ENCODE data around the gene SLCO1B1. TPM values are rescaled to one million over a fixed set of nuclear protein-coding genes. Genes with fewer than 3 reads are reported as not detected.

Gene SLCO1B1
- total and polyA plus RNA-seq, 2 donors (not counting 1 experiment from before 2014, with no cell fraction given), result not detected

DNA sequence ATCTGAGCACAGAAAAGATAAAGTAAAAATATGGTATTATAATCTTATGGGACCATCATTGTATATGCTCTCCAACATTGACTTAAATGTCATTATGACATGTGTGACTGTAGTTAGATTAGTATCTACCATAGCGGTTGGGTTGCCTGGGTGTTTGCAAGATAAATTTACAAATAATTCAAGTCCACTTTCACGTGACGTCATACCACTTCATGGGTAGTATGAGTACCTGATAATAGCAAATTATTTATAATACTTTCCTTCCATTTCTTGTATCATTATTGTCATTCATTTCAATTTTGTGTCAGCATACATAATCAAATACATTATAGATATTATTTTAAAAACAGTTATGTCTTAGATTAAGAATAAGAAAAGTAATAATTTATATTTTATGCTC, 20.2 kb downstream of the SLCO1B1 start:
- Histone ChIP-seq H3K27ac (ENCODE audit: insufficient read depth, low read length) (no peak overlapping the region), H3K9me3 (ENCODE audit: control insufficient read depth, insufficient read depth, low read depth, low read length) (no peaks in the 10 kb centered on the region), H3K36me3 (ENCODE audit: control insufficient read depth, insufficient read depth, low read length) (no peaks in the 10 kb centered on the region), H3K9ac (ENCODE audit: insufficient read depth, low read length) (no peak overlapping the region), H3K4me1 (ENCODE audit: control insufficient read depth, extremely low read depth, insufficient read depth, low read length) (no peaks in the 10 kb centered on the region), H3K79me2 (ENCODE audit: control insufficient read depth, insufficient read depth, low read length) (no peaks in the 10 kb centered on the region), H3K27me3 (ENCODE audit: control insufficient read depth, insufficient read depth, low read length) (no peaks in the 10 kb centered on the region), H4K20me1 (ENCODE audit: control insufficient read depth, extremely low read depth, insufficient read depth, low read length) (no peaks in the 10 kb centered on the region), H3K4me3 (replicated peaks in 1 of 4; ENCODE audit: control extremely low read depth in 1 of 4, insufficient read depth in 1 of 4, low read depth in 3 of 4, low read length in 4 of 4) (no peak overlapping the region), H3K4me2 (ENCODE audit: extremely low read depth, insufficient read depth, low read length) (no peak overlapping the region), H2AFZ (ENCODE audit: low read length) (no peak overlapping the region)
- TF ChIP-seq EZH2 (IDR thresholded peaks at IDR 0.05; ENCODE audit: low read length, missing control alignments), result no peak
- TF ChIP-seq, protein P1, sequence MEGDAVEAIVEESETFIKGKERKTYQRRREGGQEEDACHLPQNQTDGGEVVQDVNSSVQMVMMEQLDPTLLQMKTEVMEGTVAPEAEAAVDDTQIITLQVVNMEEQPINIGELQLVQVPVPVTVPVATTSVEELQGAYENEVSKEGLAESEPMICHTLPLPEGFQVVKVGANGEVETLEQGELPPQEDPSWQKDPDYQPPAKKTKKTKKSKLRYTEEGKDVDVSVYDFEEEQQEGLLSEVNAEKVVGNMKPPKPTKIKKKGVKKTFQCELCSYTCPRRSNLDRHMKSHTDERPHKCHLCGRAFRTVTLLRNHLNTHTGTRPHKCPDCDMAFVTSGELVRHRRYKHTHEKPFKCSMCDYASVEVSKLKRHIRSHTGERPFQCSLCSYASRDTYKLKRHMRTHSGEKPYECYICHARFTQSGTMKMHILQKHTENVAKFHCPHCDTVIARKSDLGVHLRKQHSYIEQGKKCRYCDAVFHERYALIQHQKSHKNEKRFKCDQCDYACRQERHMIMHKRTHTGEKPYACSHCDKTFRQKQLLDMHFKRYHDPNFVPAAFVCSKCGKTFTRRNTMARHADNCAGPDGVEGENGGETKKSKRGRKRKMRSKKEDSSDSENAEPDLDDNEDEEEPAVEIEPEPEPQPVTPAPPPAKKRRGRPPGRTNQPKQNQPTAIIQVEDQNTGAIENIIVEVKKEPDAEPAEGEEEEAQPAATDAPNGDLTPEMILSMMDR (conservative IDR thresholded peaks at IDR 0.05 in 1 of 2, IDR thresholded peaks at IDR 0.05 in 1 of 2; ENCODE audit: low read depth in 1 of 2, low read length in 2 of 2), result no peak
- DNase-seq (ENCODE audit: low read depth in 2 of 2), result no peak

DNA sequence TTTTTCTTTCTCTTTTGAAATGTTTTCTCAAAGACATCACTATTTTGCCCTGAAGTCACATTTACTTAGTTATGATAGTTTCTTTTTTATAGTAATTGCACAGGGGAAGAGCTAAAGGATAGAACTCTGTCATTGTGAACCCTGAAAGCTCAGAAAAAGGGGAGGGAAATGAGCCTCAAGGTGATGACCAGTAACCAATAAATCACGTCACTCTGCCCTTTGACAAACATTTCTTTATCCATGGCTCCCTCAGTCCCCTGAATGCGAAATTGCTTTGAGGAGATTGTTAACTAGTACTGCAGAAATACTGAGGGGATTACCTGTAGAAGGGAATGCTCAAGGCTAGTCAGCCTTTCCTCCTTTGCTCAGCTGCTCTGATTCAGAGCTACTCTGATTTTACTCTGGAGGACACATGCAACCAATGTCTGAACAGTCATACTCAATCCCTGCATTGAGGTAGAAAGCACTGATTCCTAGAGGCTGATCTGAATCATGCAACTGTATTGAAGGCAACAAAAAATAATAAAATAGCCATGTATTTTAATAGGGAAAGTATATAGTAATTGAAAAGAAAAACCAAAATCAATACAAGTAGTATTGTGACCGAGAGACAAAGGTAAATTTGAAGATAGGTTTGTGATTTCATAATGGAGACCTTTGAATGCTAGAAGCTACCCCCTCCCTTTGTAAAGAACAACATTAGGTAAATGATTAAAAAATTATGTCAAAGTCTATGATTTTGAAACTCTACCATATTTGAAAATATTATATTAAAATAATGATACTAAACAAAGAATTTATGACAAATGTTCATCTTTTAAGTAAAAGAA, 24.7 kb downstream of the SLCO1B1 start:
- Histone ChIP-seq H3K4me3 (replicated peaks in 1 of 4; ENCODE audit: control extremely low read depth in 1 of 4, insufficient read depth in 1 of 4, low read depth in 3 of 4, low read length in 4 of 4) (no peak overlapping the region), H3K79me2 (ENCODE audit: control insufficient read depth, insufficient read depth, low read length) (no peaks in the 10 kb centered on the region), H3K4me1 (ENCODE audit: control insufficient read depth, extremely low read depth, insufficient read depth, low read length) (no peaks in the 10 kb centered on the region), H3K27ac (ENCODE audit: insufficient read depth, low read length) (no peak overlapping the region), H3K4me2 (ENCODE audit: extremely low read depth, insufficient read depth, low read length) (no peak overlapping the region), H2AFZ (ENCODE audit: low read length) (no peak overlapping the region), H3K9ac (ENCODE audit: insufficient read depth, low read length) (no peak overlapping the region), H4K20me1 (ENCODE audit: control insufficient read depth, extremely low read depth, insufficient read depth, low read length) (no peaks in the 10 kb centered on the region), H3K27me3 (ENCODE audit: control insufficient read depth, insufficient read depth, low read length) (no peaks in the 10 kb centered on the region), H3K9me3 (ENCODE audit: control insufficient read depth, insufficient read depth, low read depth, low read length) (no peaks in the 10 kb centered on the region), H3K36me3 (ENCODE audit: control insufficient read depth, insufficient read depth, low read length) (no peaks in the 10 kb centered on the region)
- TF ChIP-seq, protein P1 (conservative IDR thresholded peaks at IDR 0.05 in 1 of 2, IDR thresholded peaks at IDR 0.05 in 1 of 2; ENCODE audit: low read depth in 1 of 2, low read length in 2 of 2), result no peak
- TF ChIP-seq EZH2 (IDR thresholded peaks at IDR 0.05; ENCODE audit: low read length, missing control alignments), result no peak
- DNase-seq (ENCODE audit: low read depth in 2 of 2), result no peak

DNA sequence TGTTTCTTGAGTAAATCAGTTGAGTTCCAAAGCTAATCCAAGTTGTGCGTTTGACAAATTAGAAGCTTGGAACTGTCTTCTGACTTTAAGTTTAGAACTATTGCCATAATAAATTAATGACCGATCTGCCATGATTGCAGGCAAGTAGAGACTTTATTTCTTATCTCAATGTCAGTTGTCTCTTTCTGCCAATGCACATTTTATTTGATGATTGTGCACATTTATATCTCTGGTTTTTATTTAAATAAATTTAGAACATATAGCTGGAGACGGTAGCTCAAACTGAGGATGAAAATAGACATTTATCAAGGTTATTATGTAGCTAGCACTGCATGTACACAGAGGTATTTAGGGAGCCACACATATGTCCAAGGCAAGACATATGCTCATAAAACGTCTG, 34.1 kb downstream of the SLCO1B1 start:
- H3K27me3 ChIP-seq (ENCODE audit: control insufficient read depth, insufficient read depth, low read length), result no peaks in the 10 kb centered on the region
- no peaks in the 10 kb centered on the region for H4K20me1 ChIP-seq (ENCODE audit: control insufficient read depth, extremely low read depth, insufficient read depth, low read length)
- no peak overlapping the region for H3K27ac ChIP-seq (ENCODE audit: insufficient read depth, low read length)
- TF ChIP-seq, protein P1 (conservative IDR thresholded peaks at IDR 0.05 in 1 of 2, IDR thresholded peaks at IDR 0.05 in 1 of 2; ENCODE audit: low read depth in 1 of 2, low read length in 2 of 2), result no peak
- no peak for TF ChIP-seq EZH2 (IDR thresholded peaks at IDR 0.05; ENCODE audit: low read length, missing control alignments)
- no peak overlapping the region for H2AFZ ChIP-seq (ENCODE audit: low read length)
- H3K4me2 ChIP-seq (ENCODE audit: extremely low read depth, insufficient read depth, low read length), result no peak overlapping the region
- H3K9me3 ChIP-seq (ENCODE audit: control insufficient read depth, insufficient read depth, low read depth, low read length), result no peaks in the 10 kb centered on the region
- no peak overlapping the region for H3K4me3 ChIP-seq (replicated peaks in 1 of 4; ENCODE audit: control extremely low read depth in 1 of 4, insufficient read depth in 1 of 4, low read depth in 3 of 4, low read length in 4 of 4)
- H3K4me1 ChIP-seq (ENCODE audit: control insufficient read depth, extremely low read depth, insufficient read depth, low read length), result no peaks in the 10 kb centered on the region
- DNase-seq (ENCODE audit: low read depth in 2 of 2), result no peak
- no peaks in the 10 kb centered on the region for H3K79me2 ChIP-seq (ENCODE audit: control insufficient read depth, insufficient read depth, low read length)
- H3K36me3 ChIP-seq (ENCODE audit: control insufficient read depth, insufficient read depth, low read length), result no peaks in the 10 kb centered on the region
- H3K9ac ChIP-seq (ENCODE audit: insufficient read depth, low read length), result no peak overlapping the region
